ENCODE measurements around the gene CRYBA1.

The CRYBA1 gene

DNA sequence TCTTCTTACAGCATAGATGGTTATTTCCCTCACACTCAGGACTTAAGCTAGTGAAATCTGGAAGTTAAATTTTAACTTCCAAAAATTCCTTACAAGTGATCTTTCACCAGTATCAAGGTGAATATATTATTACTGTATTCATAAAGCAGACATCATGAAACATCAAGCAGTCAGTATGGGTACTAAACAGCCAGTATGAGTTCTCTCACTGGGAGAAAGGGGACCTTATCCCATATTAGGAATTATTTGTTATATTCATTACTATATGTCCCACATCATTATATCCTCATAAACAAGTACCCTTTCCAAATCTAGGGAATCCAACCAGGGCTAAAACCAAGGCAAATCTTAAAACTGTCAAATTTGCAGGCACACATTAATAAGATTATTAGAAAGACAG, 32.0 kb downstream of the CRYBA1 start:
- H3K4me3 ChIP-seq (ENCODE audit: low read depth, low read length) = no peak overlapping the region

DNA sequence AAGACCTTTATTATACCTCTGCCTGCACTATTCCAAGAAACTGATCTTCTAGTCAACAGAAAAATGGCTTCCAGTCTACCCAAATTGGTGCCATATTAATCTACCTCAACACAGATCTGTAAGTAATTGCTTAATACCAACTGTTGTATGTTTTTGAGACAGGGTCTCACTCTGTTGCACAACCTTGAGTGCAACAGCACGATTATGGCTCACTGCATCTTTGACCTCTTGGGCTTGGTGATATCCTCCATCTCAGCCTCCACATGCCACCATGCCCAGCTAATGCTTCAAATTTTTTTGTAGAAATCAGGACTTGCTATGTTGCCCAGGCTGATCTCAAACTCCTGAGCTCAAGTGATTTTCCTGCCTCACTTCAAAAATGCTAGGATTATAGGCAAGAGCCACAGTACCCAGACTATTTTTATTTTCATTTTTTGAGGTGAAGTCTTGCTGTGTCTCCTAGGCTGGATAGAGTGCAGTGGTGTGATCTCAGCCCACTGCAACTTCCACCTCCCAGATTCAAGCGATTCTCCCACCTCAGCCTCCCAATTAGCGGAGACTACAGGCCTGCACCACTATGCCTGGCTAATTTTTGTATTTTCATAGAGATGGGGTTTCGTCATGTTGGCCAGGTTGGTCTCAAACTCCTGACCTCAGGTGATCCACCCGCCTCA, 32.9 kb downstream of the CRYBA1 start:
- H3K4me3 ChIP-seq (ENCODE audit: low read depth, low read length) = no peak overlapping the region

DNA sequence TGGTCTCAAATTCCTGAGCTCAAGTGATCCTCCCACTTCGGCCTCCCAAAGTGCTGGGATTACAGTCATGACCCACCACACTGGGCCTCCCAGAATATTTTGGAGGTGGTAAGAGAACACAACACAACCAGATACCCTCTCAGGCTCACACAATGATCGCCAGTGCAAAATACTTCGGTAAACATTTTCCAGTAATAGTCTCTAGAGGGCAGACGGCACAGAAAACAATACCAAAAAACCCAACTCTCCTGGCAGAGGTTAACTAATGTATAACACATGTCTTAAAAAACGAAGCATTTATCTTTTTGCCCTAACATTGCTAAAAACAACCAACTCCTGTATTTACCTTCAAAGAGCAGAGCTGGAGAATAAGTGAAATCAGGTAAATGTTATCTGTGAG, 36.8 kb downstream of the CRYBA1 start:
- H3K4me3 ChIP-seq (ENCODE audit: low read depth, low read length) = no peak overlapping the region

DNA sequence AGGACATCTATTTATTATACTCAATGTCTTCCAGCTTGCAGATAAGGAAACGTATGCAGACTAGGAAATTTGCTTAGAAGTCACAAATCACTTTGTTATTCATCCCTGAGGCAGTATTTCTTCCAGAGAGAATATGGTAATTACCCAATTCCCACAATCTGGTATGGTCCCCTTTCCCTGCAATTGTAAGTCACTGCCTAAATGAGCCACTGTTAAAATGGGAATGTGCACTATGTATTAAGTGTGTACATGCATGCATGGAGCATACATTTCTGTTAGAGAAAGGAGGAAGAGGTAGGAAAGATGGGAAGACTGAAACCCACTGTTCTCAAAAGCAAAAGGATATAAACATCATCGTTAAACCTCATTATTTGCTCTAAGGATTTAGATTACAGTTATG, 37.3 kb downstream of the CRYBA1 start:
- H3K4me3 ChIP-seq (ENCODE audit: low read depth, low read length) = no peak overlapping the region

DNA sequence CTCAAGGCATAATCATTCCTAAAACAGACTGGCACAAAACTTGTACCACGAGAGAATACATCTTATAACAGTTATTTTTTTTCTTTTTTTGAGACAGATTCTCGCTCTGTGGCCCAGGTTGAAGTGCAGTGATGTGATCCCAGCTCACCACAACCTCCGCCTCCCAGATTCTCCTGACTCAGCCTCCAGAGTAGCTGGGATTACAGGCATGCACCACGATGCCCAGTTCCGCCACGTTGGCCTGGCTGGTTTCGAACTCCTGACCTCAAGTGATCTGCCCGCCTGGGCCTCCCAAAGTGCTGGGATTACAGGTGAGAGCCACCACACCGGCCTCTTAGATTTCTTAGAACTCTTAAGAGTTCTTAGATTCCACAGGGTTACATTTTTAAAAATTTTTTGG, 43.2 kb downstream of the CRYBA1 start:
- H3K4me3 ChIP-seq (ENCODE audit: low read depth, low read length) = no peak overlapping the region

DNA sequence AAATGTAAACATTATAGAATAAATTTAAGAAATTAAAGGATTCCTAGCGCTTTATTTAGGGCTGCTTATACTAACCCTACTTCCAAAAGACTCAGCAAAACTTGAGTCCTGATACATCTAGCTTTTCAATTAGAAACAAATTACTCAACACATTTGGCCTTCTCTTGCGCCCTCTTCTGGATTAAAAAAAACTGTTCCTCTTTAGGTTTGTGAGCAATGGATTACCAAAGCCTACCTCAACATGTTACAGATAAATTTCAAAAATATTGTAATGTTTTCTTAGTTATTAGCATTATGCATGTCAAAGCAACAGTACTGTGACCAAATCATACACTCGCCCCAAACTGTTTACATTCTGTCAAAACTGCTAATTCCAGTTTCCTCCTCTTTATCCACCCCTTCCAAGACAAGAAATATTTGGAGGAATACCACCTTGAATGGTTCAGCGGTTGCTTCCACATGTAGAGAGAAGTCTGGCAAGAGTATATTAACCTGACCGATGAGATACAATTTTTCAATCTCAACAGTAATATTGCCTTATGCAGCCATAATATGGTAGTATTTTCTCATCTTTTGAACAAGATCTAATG, 44.6 kb downstream of the CRYBA1 start:
- H3K4me3 ChIP-seq (ENCODE audit: low read depth, low read length) = peak overlapping the region; percentile 75

DNA sequence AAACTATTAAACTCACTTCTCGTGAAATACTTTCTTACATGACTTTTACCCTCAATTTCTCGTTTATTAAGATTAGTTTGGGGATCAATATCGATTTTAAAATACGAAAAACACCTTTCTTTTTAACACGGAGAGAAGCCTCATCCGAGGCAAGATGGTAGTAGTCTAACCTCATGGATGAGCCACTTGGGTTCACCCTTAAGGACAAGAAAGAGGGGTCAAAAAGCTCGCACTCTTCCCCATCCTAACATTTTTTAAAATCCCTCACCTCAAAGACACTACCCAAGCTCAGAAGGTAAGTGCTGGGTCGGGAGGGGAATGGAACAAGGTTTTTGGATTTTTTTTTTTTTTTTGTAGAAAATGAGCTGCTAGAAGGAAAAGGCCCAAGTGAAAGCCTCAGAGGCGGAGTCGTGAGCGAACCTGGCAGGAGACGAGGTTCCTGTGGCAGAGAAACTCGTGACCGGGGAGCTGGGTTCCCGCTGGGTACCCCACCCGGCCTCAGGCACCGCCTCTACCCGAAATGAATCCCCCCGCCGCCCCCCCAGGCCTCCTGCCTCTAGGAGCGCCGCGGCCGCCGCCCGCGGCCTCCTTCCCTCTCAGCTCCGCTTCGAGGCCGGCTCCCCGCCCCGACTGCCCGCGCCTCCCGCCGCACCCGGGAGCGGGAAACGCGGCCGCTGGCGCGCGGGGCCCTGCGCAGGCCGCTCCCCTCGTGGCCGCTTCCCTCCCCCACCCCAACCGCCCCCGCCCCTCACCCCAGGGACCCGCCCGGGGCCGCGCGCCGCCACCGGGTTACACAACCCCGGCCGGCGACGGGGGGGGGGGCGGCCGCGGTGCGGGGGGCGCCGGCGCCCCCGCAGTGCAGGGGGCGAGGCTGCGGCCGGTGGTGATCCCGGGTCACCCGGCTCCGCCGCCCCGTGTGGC, 45.7 kb downstream of the CRYBA1 start:
- peak overlapping the region; percentile 98 for H3K4me3 ChIP-seq (ENCODE audit: low read depth, low read length)

DNA sequence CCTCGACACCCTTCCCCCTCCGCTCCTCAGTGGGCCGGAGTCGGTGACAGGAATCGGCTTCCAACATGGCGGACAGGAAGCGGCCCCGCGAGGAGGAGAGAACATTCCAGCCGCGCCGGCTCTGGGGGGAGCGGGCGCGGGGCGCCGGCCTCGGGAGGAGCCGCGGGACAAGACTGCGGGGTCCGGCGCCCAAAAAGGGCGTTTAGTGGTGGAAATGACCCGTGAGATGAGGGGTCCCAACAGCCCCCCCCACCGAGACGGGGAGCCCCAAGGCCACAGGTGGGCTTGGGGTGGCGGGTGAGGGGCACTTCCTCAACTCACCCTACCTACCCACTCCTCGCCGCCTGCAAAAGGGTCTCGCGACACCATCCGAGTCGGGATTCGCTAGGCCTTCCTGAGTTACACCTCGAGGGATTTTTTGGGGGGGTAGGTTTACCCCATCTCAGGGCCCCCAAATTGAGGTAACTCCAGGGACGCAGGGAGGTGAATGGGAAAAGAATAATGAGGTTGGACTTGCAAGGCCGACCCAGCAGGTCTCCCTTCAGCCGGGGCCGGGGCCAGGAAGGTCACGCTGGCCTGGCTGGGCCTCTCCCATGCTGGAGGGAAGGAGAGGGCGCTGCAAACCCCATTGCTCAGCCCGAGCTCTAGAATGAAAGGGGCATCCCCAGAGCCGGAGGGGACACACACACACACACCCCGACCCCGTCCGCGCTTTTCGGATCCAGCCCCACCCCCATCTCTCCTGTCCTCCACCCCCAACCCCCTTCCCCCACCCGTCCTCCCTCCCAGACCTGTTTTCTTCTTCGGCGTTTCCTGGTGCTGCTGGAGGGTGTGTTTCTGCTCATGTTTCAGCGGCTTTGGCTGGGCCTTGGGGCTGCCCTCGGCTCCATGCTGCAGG, 46.6 kb downstream of the CRYBA1 start:
- peak overlapping the region; percentile 98 for H3K4me3 ChIP-seq (ENCODE audit: low read depth, low read length)

DNA sequence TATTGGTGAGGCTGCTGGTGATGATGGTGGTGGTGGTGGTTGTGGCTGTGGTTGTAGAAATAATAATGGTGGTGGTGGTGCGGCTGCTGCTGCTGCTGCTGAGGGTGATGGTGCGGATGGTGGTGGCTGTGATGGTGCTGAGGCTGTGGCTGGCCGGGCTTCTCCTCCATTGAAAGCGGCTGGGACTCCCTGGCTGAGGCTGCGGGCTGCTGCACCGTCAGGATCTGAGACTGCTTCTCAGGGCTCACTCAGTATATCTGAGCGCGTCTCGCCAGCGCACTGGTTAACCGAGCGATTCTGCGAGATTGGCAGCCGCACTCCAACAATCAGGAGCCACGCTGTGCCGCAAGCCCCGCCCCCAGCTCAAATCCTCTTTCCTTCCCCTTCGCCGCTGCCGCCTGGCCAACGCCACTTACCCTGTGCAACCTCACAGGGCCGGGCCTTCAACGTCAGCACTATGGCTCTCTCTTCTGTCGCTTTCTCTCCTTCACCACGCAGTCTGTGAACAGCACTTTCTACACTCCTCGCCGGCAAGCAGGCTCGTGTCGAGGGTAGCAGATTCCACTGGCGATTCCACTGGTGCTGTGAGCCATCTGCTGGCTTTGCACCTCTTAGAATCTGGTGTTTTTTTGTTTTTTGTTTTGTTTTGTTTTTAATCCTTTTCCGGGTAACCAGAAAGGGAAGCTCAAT, 47.4 kb downstream of the CRYBA1 start, which contains the start of gene NUFIP2:
Gene NUFIP2, minus strand, starts transcription at position 259 of the 690 bp plus-strand sequence. Its CDS starts 89 bp downstream, at position 170.
- peak within 1 kb of the TSS; percentile 98 for H3K4me3 ChIP-seq (ENCODE audit: low read depth, low read length)

DNA sequence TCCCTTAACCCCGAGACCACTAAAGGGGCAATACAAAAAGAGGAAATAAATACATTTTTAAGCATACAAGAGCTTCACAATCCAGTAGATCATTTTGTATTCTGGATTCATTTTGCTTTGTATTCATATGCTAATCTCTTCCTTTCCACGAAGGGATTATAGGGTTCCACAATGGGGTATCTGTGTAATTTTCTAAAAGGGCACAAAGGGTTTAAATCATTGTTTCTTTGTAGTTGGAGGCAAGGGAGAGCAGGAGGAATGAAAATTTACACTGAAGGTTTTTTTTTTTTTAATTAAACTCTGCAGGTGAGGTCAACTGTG, 47.9 kb downstream of the CRYBA1 start:
- peak overlapping the region; percentile 98 for H3K4me3 ChIP-seq (ENCODE audit: low read depth, low read length)

DNA sequence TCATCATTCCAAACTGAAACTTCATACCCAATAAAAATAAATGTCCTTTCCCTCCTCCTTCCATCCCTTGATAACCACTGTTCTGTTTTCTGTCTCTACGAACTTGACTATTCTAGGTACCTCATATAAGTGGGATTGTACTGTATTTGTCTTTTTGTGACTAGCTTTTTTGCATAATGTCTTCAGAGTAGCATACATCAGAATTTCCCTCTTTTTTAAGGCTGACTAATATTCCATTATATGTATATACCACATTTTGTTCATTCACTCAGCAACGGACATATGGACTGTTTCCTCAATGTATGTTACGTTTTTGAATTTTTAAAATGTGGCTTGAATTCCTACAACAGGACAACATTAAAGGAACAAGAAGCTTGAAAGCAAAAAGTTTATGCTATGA, 48.8 kb downstream of the CRYBA1 start:
- H3K4me3 ChIP-seq (ENCODE audit: low read depth, low read length) = no peak overlapping the region

DNA sequence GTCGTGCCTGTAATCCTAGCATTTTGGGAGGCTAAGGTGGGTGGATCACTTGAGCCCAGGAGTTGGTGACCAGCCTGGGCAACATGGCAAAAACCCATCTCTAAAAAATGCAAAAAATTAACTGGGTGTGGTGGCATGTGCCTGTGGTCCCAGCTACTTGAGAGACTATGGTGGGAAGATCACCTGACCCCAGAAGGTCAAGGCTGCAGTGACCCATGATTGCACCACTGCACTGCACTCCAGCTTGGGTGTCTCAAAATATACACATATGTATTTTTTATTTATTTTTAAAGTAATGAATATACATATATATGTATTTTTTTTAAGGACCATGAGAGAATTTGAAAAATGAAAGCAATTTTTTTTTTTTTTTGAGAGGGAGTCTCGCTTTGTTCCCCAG, 52.4 kb downstream of the CRYBA1 start:
- no peak overlapping the region for H3K4me3 ChIP-seq (ENCODE audit: low read depth, low read length)

DNA sequence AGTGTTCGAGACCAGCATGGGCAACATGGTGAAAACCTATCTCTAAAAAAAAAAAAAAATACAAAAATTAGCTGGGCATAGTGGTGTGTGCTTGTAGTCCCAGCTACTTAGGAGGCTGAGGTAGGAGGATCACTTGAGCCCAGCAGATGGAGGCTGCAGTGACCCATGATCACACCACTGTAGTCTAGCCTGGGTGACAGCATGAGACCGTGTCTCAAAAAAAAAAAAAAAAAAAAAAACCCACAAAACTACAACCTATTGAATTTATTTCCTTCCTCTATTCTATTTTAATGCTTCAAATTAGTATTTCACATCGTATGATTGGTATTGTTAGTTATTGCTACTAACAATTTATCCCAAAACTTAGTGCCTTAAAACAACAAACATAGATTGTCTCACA, 56.7 kb downstream of the CRYBA1 start:
- no peak overlapping the region for H3K4me3 ChIP-seq (ENCODE audit: low read depth, low read length)

Data from iPS-11a (cell line).